Measurements from ENCODE around the gene LPGAT1. TPM values are rescaled to one million over a fixed set of nuclear protein-coding genes. Genes with fewer than 3 reads are reported as not detected.

LPGAT1 gene
- total and polyA plus RNA-seq, 2 of the 13 experiments (the other 11 are each of a cell fraction or from before 2014, with no cell fraction given), result 12.1 to 48.3 TPM

DNA sequence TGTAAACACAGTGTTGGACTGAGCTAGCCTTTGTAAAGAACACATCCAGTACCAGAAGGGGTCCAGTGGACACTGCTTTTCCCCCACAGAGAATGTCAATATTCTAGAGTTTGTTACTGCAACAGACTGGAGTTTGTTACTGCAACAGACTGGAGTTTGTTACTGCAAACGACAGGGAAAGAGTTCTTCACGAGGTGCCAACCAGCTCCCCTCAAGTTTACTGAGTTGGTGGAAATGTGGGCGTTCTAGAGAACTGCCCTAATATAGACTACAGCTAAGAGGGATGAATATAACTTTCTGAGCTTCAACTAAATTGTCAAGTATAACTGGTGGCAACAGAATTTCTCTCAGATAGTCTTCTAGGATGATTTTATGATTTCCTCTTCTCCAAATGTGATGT lies 81.3 kb downstream of the LPGAT1 start (continued):
- no peak for TF ChIP-seq ZNF318 (CRISPR knock-in tag; IDR thresholded peaks at IDR 0.05)

- no peak for DNase-seq (ENCODE audit: low spot score)
- CTCF ChIA-PET (ENCODE audit: low intra/inter-chr PET ratio, low total read pairs), result no interaction called here
- no peak for ATAC-seq
- in situ Hi-C loops (cut with HindIII; ENCODE audit: extremely low pct_ligation_motif_present, low pct_unique_long_range_greater_than_20kb), result no loop called here
- Histone ChIP-seq H3K79me2 (ENCODE audit: insufficient read depth, low read length) (no peaks in the 10 kb centered on the region), H3K4me1 (ENCODE audit: insufficient read depth, low read length) (peaks cover 22% of the 10 kb centered on the region), H3K27ac (ENCODE audit: extremely low read length, insufficient read depth, low read length) (no peak overlapping the region), H2AFZ (ENCODE audit: low read length) (no peak overlapping the region), H3K27me3 (ENCODE audit: control insufficient read depth in 1 of 2, insufficient read depth in 2 of 2, low read length in 2 of 2) (no peaks in the 10 kb centered on the region), H3K4me3 (replicated peaks in 1 of 3; ENCODE audit: insufficient read depth in 1 of 3, low read depth in 2 of 3, low read length in 3 of 3) (no peak overlapping the region), H3K4me2 (ENCODE audit: low read depth, low read length) (no peak overlapping the region), H4K20me1 (ENCODE audit: insufficient read depth, low read length) (no peaks in the 10 kb centered on the region), H3K9me3 (ENCODE audit: low read length) (no peaks in the 10 kb centered on the region), H3K36me3 (replicated peaks in 1 of 2; ENCODE audit: control insufficient read depth in 1 of 2, insufficient read depth in 2 of 2, low read length in 2 of 2) (peaks cover 5 to 16% of the 10 kb centered on the region in 2 experiments), H3K9ac (ENCODE audit: insufficient read depth, low read depth, low read length) (no peak overlapping the region)
- POLR2A ChIA-PET, result no interaction called here
- no peak for FAIRE-seq
- intact Hi-C loops (cut with micrococcal nuclease; ENCODE audit: unreplicated experiment), result no loop called here
- BruUV-seq (replicated peaks), result no TSS peak
- WGBS (ENCODE audit: low lambda C conversion rate), result 94% methylated on average over 3 of the region's 3 CpGs
- TF ChIP-seq ZNF496 (CRISPR knock-in tag; IDR thresholded peaks at IDR 0.05; ENCODE audit: insufficient replicate concordance) (no peak), ZNF570 (CRISPR knock-in tag; IDR thresholded peaks at IDR 0.05; ENCODE audit: borderline replicate concordance) (no peak), ZNF280B (CRISPR knock-in tag; IDR thresholded peaks at IDR 0.05; ENCODE audit: borderline replicate concordance) (no peak), ZMAT3 (CRISPR knock-in tag; conservative IDR thresholded peaks at IDR 0.05) (no peak), HOXA7 (CRISPR knock-in tag; IDR thresholded peaks at IDR 0.05) (no peak), ZNF484 (CRISPR knock-in tag; IDR thresholded peaks at IDR 0.05; ENCODE audit: borderline replicate concordance, low read depth) (no peak), KMT2A (CRISPR knock-in tag; IDR thresholded peaks at IDR 0.05) (no peak)
- TF ChIP-seq, protein P1, sequence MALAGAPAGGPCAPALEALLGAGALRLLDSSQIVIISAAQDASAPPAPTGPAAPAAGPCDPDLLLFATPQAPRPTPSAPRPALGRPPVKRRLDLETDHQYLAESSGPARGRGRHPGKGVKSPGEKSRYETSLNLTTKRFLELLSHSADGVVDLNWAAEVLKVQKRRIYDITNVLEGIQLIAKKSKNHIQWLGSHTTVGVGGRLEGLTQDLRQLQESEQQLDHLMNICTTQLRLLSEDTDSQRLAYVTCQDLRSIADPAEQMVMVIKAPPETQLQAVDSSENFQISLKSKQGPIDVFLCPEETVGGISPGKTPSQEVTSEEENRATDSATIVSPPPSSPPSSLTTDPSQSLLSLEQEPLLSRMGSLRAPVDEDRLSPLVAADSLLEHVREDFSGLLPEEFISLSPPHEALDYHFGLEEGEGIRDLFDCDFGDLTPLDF (CRISPR knock-in tag; IDR thresholded peaks at IDR 0.05), result no peak
- TF ChIP-seq, protein P2, sequence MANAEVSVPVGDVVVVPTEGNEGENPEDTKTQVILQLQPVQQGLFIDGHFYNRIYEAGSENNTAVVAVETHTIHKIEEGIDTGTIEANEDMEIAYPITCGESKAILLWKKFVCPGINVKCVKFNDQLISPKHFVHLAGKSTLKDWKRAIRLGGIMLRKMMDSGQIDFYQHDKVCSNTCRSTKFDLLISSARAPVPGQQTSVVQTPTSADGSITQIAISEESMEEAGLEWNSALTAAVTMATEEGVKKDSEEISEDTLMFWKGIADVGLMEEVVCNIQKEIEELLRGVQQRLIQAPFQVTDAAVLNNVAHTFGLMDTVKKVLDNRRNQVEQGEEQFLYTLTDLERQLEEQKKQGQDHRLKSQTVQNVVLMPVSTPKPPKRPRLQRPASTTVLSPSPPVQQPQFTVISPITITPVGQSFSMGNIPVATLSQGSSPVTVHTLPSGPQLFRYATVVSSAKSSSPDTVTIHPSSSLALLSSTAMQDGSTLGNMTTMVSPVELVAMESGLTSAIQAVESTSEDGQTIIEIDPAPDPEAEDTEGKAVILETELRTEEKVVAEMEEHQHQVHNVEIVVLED (CRISPR knock-in tag; IDR thresholded peaks at IDR 0.05; ENCODE audit: borderline replicate concordance), result no peak
Observed at GRCh38 chr1:211748810-211749209, 81.8 kb downstream of the LPGAT1 start.

Measured in HepG2 (cell line).